Endothelial cell of umbilical vein (primary cell): Measurements from ENCODE around the gene TPRX2. TPM values are rescaled to one million over a fixed set of nuclear protein-coding genes. Genes with fewer than 3 reads are reported as not detected.

Source experiments
- BruUV-seq: library from RNA; stranded (reverse); fragments of 400-500 nt; replicated peaks from 2 replicates; lab custom pipeline; 2021; lab: Mats Ljungman, UMichigan
- CTCF ChIA-PET: fragments of 300-600, 350-600 bp; sonication (Branson Sonifier 250); formaldehyde crosslinking; loops from one replicate; lab custom pipeline; 2021; ENCODE audit warnings: antibody characterized with exemption, inconsistent platforms; lab: Charles Lee
- POLR2A ChIA-PET: fragments of 300-600, 350-600 bp; sonication (Branson Sonifier 250); formaldehyde crosslinking; loops from one replicate; lab custom pipeline; 2021; ENCODE audit warnings: antibody characterized with exemption, inconsistent platforms; lab: Charles Lee
- DNase-seq: peaks from one replicate; pipeline ENCODE4 v3.0.0-alpha.2; 2011; ENCODE audit warnings: low read depth, low spot score
- FAIRE-seq: peaks from 2 replicates; lab custom pipeline; 2011; peaks lifted over from hg19 to GRCh38; lab: Jason Lieb, UNC
- H2AFZ ChIP-seq: 2 replicates; pipeline ENCODE4 v1.6.0; 2012; ENCODE audit warnings: low read depth, low read length, control low read depth, inconsistent platforms
- H3K27ac ChIP-seq: 2 replicates; pipeline ENCODE4 v1.5.1; 2011; ENCODE audit warnings: low read depth, mild to moderate bottlenecking, control low read depth, low read length, moderate library complexity; ENCODE audit not compliant: insufficient read depth
- H3K27me3 ChIP-seq, 2 experiments: 2 replicates each; pipeline versions ENCODE4 v1.6.0 to v1.6.1; 2011; ENCODE audit warnings: low read length in 2 of 2, mixed read lengths in 1 of 2; ENCODE audit not compliant: control insufficient read depth in 2 of 2, insufficient read depth in 2 of 2
- H3K36me3 ChIP-seq, 2 experiments: 2 replicates in 1 of 2; 3 replicates in 1 of 2; pipeline ENCODE4 v1.5.1; 2011; ENCODE audit warnings: low read length in 2 of 2, mild to moderate bottlenecking in 1 of 2, moderate library complexity in 1 of 2; ENCODE audit not compliant: control insufficient read depth in 2 of 2, insufficient read depth in 2 of 2; ENCODE audit errors: extremely low read depth in 1 of 2
- H3K4me1 ChIP-seq: 3 replicates; pipeline ENCODE4 v1.5.1; 2011; ENCODE audit warnings: mild to moderate bottlenecking, low read length; ENCODE audit not compliant: control insufficient read depth, insufficient read depth; ENCODE audit errors: extremely low read depth
- H3K4me2 ChIP-seq: 2 replicates; pipeline ENCODE4 v1.6.1; 2011; ENCODE audit warnings: low read length, control low read depth, mixed read lengths; ENCODE audit not compliant: insufficient read depth
- H3K4me3 ChIP-seq, 3 experiments: fragments of 200-600 bp in 1 of 3; sonication (generic), shearing (Covaris generic) in 1 of 3; replicated peaks in 1 of 3; 2 replicates each; pipeline ENCODE4 v1.5.1; 2011 to 2016; ENCODE audit warnings: control low read depth in 3 of 3, low read length in 3 of 3, mild to moderate bottlenecking in 2 of 3, inconsistent platforms in 1 of 3, low read depth in 1 of 3, moderate library complexity in 1 of 3; ENCODE audit not compliant: insufficient read depth in 1 of 3
- H3K79me2 ChIP-seq: 2 replicates; pipeline ENCODE4 v1.6.0; 2012; ENCODE audit warnings: low read length, inconsistent platforms; ENCODE audit not compliant: control insufficient read depth, insufficient read depth
- H3K9ac ChIP-seq: replicated peaks from 2 replicates; pipeline ENCODE3; 2011; ENCODE audit warnings: low read length, control low read depth; ENCODE audit not compliant: insufficient read depth; ENCODE audit errors: extremely low read depth
- H3K9me1 ChIP-seq: replicated peaks from 3 replicates; pipeline ENCODE4 v1.6.0; 2011; ENCODE audit warnings: mild to moderate bottlenecking, low read length; ENCODE audit not compliant: control insufficient read depth, insufficient read depth; ENCODE audit errors: extremely low read depth
- H3K9me3 ChIP-seq: replicated peaks from 2 replicates; pipeline ENCODE4 v1.5.1; 2012; ENCODE audit warnings: low read length, inconsistent platforms; ENCODE audit not compliant: control insufficient read depth, insufficient read depth
- H4K20me1 ChIP-seq: replicated peaks from 2 replicates; pipeline ENCODE3; 2011; ENCODE audit warnings: mild to moderate bottlenecking, low read length; ENCODE audit not compliant: control insufficient read depth, insufficient read depth; ENCODE audit errors: extremely low read depth
- EZH2 ChIP-seq: IDR thresholded peaks from 2 replicates; pipeline ENCODE4 v1.6.1; 2012; ENCODE audit warnings: borderline replicate concordance, low read depth, mild to moderate bottlenecking, moderate library complexity, low read length, inconsistent platforms; ENCODE audit not compliant: severe bottlenecking
- FOS ChIP-seq: IDR thresholded peaks from 2 replicates; pipeline ENCODE4 v1.6.1; 2011; ENCODE audit warnings: mild to moderate bottlenecking, low read length, moderate library complexity, borderline replicate concordance; ENCODE audit not compliant: insufficient read depth
- MYC ChIP-seq: IDR thresholded peaks from one replicate; pipeline ENCODE4 v1.6.1; 2011; ENCODE audit warnings: mild to moderate bottlenecking, low read depth, low read length
- POLR2A ChIP-seq: IDR thresholded peaks from 2 replicates; pipeline ENCODE4 v1.6.1; 2012; ENCODE audit warnings: low read depth, mild to moderate bottlenecking, control low read depth, low read length
- dilution Hi-C: fragments of 300-500 bp; cut with MboI; formaldehyde crosslinking; loops from one replicate; pipeline ENCODE4 v1.15.0; 2019; ENCODE audit warnings: low sequenced_read_pairs; ENCODE audit not compliant: extremely low pct_ligation_motif_present
- intact Hi-C: fragments of 100-400 bp; cut with micrococcal nuclease; formaldehyde crosslinking; loops from one replicate; pipeline ENCODE4 v1.10.0; 2022
- polyA plus RNA-seq, 4 experiments: library from polyadenylated mRNA; depleted of rRNA in 3 of 4; stranded (reverse) in 3 of 4; unstranded in 1 of 4; fragments of >200 nt; gene quantifications; 2 replicates each; pipeline versions ENCODE4 v1.2.1 to v1.2.3, GENCODE V29; 2011 to 2012; ENCODE audit warnings: missing spikeins in 1 of 4
- total RNA-seq: library from RNA; stranded (reverse); gene quantifications from 2 replicates; pipeline ENCODE4 v1.2.3, GENCODE V29; 2021
- TF ChIP-seq, protein P1 (sequence below), 2 donors: IDR thresholded peaks; 1 replicate in 1 of 2; 2 replicates in 1 of 2; pipeline ENCODE4 v1.5.1; 2011; ENCODE audit warnings: low read length in 2 of 2, mild to moderate bottlenecking in 2 of 2, moderate library complexity in 2 of 2, control low read depth in 1 of 2, inconsistent platforms in 1 of 2, low read depth in 1 of 2; ENCODE audit not compliant: insufficient read depth in 1 of 2; ENCODE audit errors: extremely low read depth in 1 of 2
- TF ChIP-seq, protein P2 (sequence below): IDR thresholded peaks from 2 replicates; pipeline ENCODE4 v1.6.1; 2011; ENCODE audit not compliant: insufficient read depth, insufficient read length

The TPRX2 gene
- total and polyA plus RNA-seq, 2 donors (not counting 3 experiments of a cell fraction or from before 2014, with no cell fraction given) = not detected

DNA sequence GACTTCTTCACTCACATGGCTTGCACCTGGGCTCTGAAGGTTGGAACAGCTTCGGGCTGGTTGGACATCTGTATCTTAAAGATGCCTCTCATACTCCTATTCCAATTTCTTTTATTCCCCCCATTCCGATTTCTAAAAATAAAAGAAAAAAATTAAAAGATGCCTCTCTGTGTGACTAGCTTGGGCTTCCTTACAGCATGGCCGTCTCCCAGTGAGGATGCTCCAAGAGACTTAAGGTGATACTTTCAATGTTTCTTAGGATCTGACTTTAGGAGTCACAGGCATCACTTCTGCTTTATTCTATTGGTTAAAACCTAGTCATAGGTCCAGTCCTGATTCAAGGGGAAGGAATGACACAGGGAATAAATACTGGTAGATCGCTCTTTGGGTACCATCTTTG is 37.0 kb downstream of the TPRX2 start:
- Histone ChIP-seq H3K27me3 (no peaks in the 10 kb centered on the region), H3K9me3 (no peaks in the 10 kb centered on the region), H3K9ac (no peak overlapping the region), H3K4me1 (no peaks in the 10 kb centered on the region), H3K79me2 (no peaks in the 10 kb centered on the region), H3K36me3 (no peaks in the 10 kb centered on the region), H2AFZ (no peak overlapping the region), H3K9me1 (no peaks in the 10 kb centered on the region), H3K4me3 (no peak overlapping the region), H3K4me2 (no peak overlapping the region), H3K27ac (no peak overlapping the region), H4K20me1 (no peaks in the 10 kb centered on the region)
- intact Hi-C loops (no loop called here), dilution Hi-C loops (no loop called here)
- CTCF ChIA-PET = interaction anchor here (1.0 kb wide), 1 partner anchor 152 kb away, joined by 3 read pairs; no protein-coding TSS in a partner anchor
- no peak for FAIRE-seq
- DNase-seq = no peak
- BruUV-seq = no TSS peak
- TF ChIP-seq MYC (no peak), POLR2A (no peak), FOS (no peak), EZH2 (no peak)
- TF ChIP-seq, protein P1, sequence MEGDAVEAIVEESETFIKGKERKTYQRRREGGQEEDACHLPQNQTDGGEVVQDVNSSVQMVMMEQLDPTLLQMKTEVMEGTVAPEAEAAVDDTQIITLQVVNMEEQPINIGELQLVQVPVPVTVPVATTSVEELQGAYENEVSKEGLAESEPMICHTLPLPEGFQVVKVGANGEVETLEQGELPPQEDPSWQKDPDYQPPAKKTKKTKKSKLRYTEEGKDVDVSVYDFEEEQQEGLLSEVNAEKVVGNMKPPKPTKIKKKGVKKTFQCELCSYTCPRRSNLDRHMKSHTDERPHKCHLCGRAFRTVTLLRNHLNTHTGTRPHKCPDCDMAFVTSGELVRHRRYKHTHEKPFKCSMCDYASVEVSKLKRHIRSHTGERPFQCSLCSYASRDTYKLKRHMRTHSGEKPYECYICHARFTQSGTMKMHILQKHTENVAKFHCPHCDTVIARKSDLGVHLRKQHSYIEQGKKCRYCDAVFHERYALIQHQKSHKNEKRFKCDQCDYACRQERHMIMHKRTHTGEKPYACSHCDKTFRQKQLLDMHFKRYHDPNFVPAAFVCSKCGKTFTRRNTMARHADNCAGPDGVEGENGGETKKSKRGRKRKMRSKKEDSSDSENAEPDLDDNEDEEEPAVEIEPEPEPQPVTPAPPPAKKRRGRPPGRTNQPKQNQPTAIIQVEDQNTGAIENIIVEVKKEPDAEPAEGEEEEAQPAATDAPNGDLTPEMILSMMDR (IDR thresholded peaks at IDR 0.05; ENCODE audit: extremely low read depth in 1 of 2, insufficient read depth in 1 of 2, low read depth in 1 of 2, low read length in 2 of 2) = no peak
- TF ChIP-seq, protein P2, sequence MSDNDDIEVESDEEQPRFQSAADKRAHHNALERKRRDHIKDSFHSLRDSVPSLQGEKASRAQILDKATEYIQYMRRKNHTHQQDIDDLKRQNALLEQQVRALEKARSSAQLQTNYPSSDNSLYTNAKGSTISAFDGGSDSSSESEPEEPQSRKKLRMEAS = no peak
- POLR2A ChIA-PET = interaction anchor here (0.6 kb wide), 1 partner anchor 21 kb away, joined by 8 read pairs; no protein-coding TSS in a partner anchor
